Measurements from ENCODE around the gene U2AF2. TPM values are rescaled to one million over a fixed set of nuclear protein-coding genes. Genes with fewer than 3 reads are reported as not detected.

U2AF2 gene
- polyA plus RNA-seq, 1 donor (not counting 4 experiments of a cell fraction or from before 2014, with no cell fraction given) = 109 TPM

- FAIRE-seq (no peak), DNase-seq (ENCODE audit: low read depth, low spot score) (no peak)
- Histone ChIP-seq H2AFZ (ENCODE audit: control insufficient read depth, low read length) (no peak overlapping the region), H3K9ac (ENCODE audit: control insufficient read depth, extremely low read depth, insufficient read depth, low read length) (no peak overlapping the region), H3K79me2 (ENCODE audit: control insufficient read depth, insufficient read depth, low read length) (peaks cover 2% of the 10 kb centered on the region), H3K4me2 (ENCODE audit: control insufficient read depth, extremely low read depth, insufficient read depth, low read depth, low read length) (no peak overlapping the region), H3K4me1 (ENCODE audit: control insufficient read depth, extremely low read depth, insufficient read depth, low read length) (peaks cover 1% of the 10 kb centered on the region), H3K27ac (ENCODE audit: control insufficient read depth, insufficient read depth, low read length) (no peak overlapping the region), H3K4me3 (ENCODE audit: control insufficient read depth in 2 of 3, extremely low read depth in 1 of 3, insufficient read depth in 2 of 3, low read depth in 1 of 3, low read length in 3 of 3) (no peak overlapping the region), H3K9me3 (ENCODE audit: control insufficient read depth, low read depth, low read length) (no peaks in the 10 kb centered on the region), H3K9me1 (ENCODE audit: control insufficient read depth, extremely low read depth, insufficient read depth, low read length) (no peaks in the 10 kb centered on the region), H4K20me1 (ENCODE audit: control insufficient read depth, extremely low read depth, insufficient read depth, low read length) (peaks cover 3% of the 10 kb centered on the region), H3K27me3 (ENCODE audit: control insufficient read depth, extremely low read depth, insufficient read depth, low read length) (no peaks in the 10 kb centered on the region), H3K36me3 (ENCODE audit: control insufficient read depth in 2 of 2, extremely low read depth in 1 of 2, insufficient read depth in 2 of 2, low read length in 2 of 2) (peaks cover 5 to 8% of the 10 kb centered on the region in 2 experiments)
- dilution Hi-C loops (cut with MboI; ENCODE audit: extremely low pct_ligation_motif_present, low sequenced_read_pairs) = no loop called here
- TF ChIP-seq EZH2 (IDR thresholded peaks at IDR 0.05; ENCODE audit: low read length) (no peak), CTCF (optimal IDR thresholded peaks at IDR 0.05 in 1 of 3, IDR thresholded peaks at IDR 0.05 in 1 of 3, conservative IDR thresholded peaks at IDR 0.05 in 1 of 3; ENCODE audit: extremely low read depth in 1 of 3, insufficient read depth in 2 of 3, low read length in 3 of 3) (no peak)
Measured at GRCh38 chr19:55618426-55618825, 36.4 kb upstream of the U2AF2 start.

DNA sequence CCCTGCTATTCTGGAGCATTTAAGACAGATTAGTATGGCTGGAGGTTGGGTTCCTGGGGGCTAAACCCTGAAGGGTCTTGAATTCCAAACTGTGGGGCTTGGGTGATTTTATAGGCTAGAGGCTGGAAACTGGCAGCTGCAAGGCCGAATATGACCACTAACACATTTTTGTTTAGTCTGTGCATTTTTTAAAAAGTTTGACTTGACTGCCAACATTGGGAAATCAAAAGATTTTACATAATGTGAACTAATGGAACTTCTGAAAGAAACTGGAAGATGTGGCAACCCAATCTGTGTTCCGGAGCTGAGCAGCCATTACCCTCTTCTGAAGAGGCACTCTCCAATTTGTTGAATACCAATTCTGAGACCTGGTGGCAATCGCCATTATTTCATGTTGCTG is 35.5 kb upstream of the U2AF2 start:
- Histone ChIP-seq H3K9me1 (ENCODE audit: control insufficient read depth, extremely low read depth, insufficient read depth, low read length) (no peaks in the 10 kb centered on the region), H3K9me3 (ENCODE audit: control insufficient read depth, low read depth, low read length) (no peaks in the 10 kb centered on the region), H3K27ac (ENCODE audit: control insufficient read depth, insufficient read depth, low read length) (no peak overlapping the region), H3K9ac (ENCODE audit: control insufficient read depth, extremely low read depth, insufficient read depth, low read length) (no peak overlapping the region), H3K27me3 (ENCODE audit: control insufficient read depth, extremely low read depth, insufficient read depth, low read length) (no peaks in the 10 kb centered on the region), H3K4me2 (ENCODE audit: control insufficient read depth, extremely low read depth, insufficient read depth, low read depth, low read length) (no peak overlapping the region), H3K36me3 (ENCODE audit: control insufficient read depth in 2 of 2, extremely low read depth in 1 of 2, insufficient read depth in 2 of 2, low read length in 2 of 2) (peaks cover 5 to 8% of the 10 kb centered on the region in 2 experiments), H3K4me3 (ENCODE audit: control insufficient read depth in 2 of 3, extremely low read depth in 1 of 3, insufficient read depth in 2 of 3, low read depth in 1 of 3, low read length in 3 of 3) (no peak overlapping the region), H4K20me1 (ENCODE audit: control insufficient read depth, extremely low read depth, insufficient read depth, low read length) (peaks cover 3% of the 10 kb centered on the region), H3K79me2 (ENCODE audit: control insufficient read depth, insufficient read depth, low read length) (peaks cover 2% of the 10 kb centered on the region), H3K4me1 (ENCODE audit: control insufficient read depth, extremely low read depth, insufficient read depth, low read length) (peaks cover 7% of the 10 kb centered on the region), H2AFZ (ENCODE audit: control insufficient read depth, low read length) (no peak overlapping the region)
- dilution Hi-C loops (cut with MboI; ENCODE audit: extremely low pct_ligation_motif_present, low sequenced_read_pairs) = no loop called here
- no peak for TF ChIP-seq EZH2 (IDR thresholded peaks at IDR 0.05; ENCODE audit: low read length)
- no peak for TF ChIP-seq CTCF (optimal IDR thresholded peaks at IDR 0.05 in 1 of 3, IDR thresholded peaks at IDR 0.05 in 1 of 3, conservative IDR thresholded peaks at IDR 0.05 in 1 of 3; ENCODE audit: extremely low read depth in 1 of 3, insufficient read depth in 2 of 3, low read length in 3 of 3)
- FAIRE-seq = no peak
- no peak for DNase-seq (ENCODE audit: low read depth, low spot score)

All from keratinocyte (primary cell).